GM21390 (cell line): ENCODE data around the gene CCDC50.
A peak's percentile ranks its signal among the peaks of the same experiment; 100 is the strongest.

Experiments
- ATAC-seq: cut with Tn5 transposase; IDR thresholded peaks from one replicate; pipeline ENCODE4 v1.9.1; 2021; ENCODE audit not compliant: unreplicated experiment

CCDC50 gene

DNA sequence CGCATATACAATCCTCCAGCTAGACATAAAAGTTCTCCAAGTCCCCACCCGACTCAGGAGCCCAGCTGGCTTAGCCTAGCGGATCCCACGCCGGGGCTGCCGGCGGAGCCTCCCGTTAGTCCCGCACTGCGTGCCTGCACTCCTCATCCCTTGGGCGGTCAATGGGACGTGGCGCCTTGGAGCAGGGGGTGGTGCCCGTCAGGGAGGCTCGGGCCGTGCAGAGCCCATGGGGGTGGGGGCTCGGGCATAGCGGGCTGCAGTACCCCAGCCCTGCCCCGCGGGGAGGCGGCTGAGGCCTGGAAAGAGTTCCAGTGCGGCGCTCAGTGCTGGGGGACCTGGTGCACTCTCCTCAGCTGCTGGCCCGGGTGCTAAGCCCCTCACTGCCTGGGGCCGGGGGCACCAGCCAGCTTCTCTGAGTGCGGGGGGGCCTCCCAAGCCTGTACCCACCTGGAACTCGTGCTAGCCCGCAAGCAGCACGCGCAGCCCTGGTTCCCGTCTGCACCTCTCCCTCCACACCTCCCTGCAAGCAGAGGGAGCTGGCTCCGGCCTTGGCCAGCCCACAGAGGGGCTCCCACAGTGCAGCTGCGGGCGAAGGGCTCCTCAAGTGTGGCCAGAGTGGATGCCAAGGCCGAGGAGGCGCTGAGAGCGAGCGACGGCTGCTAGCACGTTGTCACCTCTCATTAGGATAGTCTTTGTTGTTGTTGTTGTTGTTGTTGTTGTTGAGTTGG is 12.2 kb upstream of the CCDC50 start:
- no peak for ATAC-seq

DNA sequence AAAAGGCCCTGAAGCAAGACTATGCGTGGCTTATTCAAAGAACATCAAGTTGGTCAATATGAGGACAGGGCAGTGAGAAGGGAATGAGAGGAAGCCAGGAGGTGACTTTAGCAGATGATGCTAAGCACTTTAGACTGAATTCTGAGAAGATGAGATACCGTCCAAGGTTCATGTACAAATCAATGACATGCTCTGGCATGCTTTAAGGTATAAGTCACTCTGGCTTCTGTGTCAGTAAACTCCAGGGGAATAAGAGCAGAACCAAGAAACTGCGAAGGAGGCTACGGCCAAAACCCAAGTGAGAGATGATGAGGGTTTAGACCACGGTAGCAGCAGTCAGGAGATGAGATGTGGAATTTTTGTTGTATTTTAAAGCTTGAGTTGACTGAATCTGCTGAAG is 8.9 kb upstream of the CCDC50 start:
- no peak for ATAC-seq

DNA sequence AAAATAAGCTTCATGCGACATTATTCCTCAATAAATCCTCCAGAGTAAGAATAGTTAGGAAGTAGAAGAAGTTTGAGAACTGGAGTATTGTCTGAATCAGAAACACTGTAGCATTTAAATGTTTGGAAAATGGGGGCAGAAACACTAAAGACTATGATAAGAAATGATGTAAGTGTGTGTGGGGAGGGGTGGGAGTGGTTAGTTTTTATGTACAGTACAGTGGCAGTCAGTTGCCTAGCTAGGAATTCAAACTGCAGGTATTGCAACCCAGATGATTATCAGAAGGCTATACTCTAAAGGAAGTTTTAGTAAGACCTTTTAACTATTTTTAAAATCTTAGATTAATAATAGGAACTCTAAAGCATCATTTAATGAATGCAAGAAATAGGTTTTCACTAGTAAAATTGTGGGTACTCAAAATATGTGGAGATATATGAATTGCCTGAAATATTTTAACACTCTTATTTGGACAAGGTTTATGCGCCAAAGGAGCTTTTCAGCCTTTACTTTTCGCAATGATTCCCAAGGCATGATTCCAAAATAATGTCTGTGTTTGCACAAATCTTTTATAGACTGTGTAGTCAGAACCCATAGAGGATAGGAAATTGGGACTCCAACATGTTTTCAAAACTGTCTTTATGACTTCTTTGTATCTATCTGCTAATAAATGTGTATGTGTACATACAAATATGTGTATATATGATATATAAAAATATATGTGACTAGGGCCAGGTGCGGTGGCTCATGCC is 8.0 kb upstream of the CCDC50 start:
- no peak for ATAC-seq

DNA sequence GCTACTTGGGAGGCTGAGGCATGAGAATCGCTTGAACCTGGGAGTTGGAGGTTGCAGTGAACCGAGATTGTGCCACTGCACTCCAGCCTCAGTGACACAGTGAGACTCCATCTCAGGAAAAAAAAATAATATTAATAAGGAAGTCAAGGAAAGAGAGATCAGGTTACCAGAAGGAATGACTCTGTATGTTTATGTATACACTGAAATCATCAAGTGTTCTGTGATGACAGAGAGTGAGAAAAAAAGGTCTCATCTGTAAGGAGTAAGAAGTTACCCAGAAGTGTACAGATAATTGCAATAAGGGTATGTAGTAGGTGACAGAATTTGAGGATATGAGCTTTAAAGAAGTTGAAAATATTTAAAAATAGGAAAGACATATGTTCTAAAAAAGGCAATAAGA is 4.3 kb upstream of the CCDC50 start:
- no peak for ATAC-seq

DNA sequence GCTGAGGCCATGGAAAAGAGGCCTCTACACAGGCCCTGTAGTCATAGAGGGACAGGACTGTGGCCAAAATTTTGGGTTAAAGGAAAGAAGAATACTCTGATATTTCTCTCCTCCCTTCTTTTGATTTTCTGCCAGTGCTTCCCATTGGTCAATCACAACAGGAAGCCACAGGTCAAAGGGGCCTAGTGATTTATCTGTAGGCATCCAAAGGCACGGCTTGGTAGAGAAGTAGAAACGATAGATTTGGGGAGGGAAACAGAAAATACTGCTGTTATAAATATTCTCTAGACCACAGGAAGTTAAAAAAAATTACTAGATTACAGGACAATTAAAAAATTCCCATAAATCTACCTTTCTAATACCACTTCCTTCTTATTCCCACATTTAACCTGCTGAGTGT is 1.7 kb upstream of the CCDC50 start:
- ATAC-seq = no peak

DNA sequence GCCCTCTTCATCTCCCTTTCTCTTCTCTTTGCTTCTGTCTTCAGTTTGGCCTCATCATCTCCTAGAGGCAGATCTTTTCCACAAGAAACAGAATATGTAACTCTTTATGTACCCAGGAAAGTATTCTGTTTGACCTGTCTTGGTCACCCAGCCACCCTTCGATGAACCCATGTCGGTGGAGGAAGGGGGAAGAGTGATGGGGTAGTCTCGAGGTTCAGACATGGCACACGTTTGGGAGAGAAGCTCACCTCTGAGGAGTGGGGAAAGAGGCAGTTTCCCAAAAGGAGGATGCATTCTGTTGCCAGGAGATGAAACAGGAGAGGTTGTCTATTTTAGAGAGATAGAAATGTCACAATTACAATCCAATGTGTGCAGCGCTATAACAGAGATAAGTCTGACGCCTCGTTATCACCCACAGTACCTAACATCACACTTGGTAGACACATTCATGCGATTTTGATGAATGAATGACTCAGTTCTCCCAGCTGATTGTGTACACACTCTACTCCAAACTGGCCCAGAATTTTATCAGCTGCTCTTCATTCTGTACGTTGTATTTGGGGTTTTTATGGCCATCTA is 722 bp upstream of the CCDC50 start:
- ATAC-seq = no peak

DNA sequence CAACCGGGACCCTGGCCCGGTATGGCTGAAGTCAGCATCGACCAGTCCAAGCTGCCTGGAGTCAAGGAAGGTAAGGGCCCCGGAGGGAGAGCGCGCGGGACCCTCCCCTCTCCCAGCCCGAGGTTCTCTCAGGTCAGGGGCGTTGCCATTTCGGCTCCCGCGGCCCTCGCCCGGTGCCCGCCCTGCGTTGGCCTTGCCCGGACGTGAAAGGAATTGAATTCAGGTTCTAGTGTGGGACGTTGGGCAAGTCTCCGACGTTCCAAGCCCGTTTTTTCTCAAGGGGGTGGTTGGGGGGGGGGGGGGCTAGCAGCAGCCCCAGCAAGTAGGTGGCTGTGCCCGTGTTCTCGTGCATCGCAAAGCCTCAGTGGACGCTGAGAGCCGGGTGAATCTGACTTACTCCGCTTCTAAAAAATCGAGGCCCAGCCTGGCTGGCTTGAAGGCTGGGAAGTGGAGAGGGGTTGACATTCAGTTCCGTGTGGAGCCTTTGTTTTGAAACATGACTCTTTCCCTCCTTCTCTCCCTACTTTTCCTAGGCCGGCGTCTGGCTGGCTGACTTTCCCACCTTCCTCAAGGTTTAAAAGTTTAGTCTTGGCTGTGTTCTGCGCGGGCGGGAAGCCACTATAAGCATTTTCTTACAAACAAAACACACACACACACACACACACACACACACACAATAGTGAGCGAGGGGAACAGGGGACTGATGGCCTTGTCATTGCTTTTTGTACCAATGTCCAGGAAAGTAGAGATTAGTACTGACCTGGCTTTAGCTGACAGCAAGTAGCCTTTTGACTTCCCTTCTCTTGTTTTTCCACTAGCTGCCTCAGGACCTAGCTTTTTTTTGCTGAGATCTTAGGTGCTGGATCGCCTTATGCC is 698 bp downstream of the CCDC50 start, which contains the start of gene UTS2B:
TSS of gene UTS2B (minus strand) at position 873 of the 876 bp plus-strand sequence. CDS start 48,337 bp downstream, outside the sequence.
- ATAC-seq = peak; percentile 30

DNA sequence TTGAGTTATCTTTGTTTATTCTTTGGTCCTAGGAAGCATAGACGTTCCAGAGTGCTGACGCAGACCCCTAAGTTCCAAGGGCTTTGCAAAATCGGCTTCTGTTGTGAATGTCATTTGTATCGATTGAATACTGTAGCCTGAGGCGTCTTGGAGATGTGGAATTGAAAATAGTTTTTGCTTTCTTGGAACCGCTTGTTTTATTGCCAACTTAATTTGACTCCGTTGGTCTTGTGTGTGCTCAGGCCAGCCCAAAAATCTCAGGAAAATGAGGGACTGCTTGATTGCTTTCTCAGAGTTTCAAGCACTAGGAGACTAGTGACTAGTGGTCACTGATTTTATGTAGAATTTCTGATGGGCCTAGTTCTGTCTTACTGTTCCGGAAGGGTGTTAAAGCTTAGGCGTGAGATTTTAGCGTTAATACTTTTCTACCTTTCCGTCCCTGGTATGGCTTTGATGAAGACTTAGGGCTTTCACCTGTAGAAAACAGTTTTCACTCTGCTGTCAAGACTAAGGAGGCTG is 1.4 kb downstream of the CCDC50 start:
- no peak for ATAC-seq

DNA sequence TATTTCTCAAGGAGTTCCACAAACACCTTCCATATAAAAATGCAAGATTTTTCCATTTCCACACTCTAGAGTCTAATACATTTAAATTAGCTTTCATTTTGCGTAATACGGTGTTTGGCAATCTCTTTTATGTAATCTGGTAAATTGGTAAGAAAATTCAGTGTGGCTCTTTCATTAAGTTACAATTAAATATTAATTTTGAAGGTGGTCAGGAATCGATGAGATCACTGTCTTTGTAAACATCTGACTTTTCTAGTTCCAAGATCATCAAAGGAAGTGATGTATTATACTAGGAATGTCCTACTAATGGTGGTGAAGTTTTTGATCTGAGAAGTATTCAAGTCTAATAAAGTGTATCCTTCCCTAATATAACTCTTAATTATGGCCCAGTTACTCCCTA is 2.2 kb downstream of the CCDC50 start:
- no peak for ATAC-seq

DNA sequence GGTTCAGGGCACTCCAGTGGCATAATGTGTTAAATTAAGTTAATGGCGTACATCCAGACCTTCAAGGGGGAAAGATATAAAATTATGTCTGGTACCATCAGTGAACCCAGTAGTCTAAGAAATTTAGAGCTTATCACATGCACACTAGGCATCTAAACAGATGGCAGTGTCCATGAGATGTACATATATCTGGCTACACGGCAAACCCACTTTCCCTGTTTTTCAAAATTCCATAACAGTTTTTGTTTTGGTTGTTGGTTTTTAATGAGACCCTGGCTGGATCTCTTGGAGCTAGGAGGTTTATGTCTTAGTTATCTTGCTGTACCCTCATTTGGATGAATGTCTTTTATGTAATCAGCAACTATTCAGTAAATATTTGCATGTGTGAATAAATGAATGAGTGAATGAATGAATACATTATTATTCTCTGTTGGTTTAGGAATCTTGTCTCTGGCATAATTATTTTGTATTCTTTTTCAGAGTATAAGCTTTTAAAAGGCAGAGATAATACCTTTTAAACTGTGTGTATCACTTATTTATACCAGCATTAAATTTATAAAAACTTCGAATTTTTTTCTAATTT is 4.2 kb downstream of the CCDC50 start:
- no peak for ATAC-seq

DNA sequence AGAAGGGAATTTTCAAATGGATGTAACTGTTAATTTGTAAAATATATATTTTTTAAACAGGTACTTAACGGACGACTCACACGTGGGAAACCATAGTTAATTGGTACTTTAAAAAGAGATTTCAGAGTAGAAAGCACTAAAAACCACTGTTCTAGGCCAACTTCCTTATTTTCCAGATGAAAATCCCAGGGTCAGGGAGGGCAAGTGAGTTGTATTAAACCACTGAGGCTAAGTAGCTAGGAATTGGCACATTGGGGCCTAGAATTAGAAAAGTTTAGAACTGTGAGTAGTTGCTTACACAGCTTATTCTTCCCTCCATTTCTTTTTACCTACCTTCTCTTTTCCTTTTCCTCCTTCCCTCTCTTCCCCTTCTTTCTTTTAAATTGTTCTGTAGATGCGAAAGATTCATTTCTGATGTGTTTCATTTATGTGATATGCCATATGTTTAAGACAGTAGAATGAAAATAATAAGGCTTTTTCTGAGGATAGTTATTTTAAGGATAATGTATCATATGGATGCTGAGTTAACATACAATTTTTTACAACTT is 5.2 kb downstream of the CCDC50 start:
- no peak for ATAC-seq

DNA sequence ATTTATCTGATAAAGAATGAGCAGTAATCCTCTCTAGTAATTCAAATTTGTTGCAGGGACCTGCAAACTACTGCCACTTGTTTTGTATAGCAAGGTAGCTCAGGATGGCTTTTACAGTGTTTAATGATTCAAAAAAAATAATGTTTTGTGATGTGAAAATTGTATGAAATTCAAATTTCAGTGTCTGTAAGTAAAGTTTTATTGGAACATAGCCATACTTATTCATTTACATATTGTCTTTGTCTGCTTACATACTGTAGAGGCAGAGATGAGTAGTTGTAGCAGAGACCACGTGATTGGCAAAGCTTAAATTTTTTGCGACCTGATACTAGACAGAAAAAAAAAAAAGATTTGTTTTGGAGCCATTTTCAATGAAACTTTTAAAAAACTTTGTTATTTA is 7.6 kb downstream of the CCDC50 start:
- no peak for ATAC-seq

DNA sequence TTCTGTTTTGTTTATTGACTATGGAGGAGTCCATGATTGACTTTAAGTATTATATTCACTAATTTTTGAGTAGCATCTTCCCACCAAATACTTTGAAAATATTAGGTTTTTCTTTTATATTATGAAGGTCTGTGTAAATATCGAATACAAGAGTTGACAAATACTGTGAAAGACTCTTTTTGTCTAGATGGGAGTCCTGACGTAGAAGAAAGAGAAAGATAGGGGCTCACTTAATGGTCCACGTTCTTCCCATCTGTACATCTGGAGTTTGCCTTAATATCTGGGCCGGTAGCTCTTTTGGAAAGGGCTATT is 8.9 kb downstream of the CCDC50 start:
- no peak for ATAC-seq

DNA sequence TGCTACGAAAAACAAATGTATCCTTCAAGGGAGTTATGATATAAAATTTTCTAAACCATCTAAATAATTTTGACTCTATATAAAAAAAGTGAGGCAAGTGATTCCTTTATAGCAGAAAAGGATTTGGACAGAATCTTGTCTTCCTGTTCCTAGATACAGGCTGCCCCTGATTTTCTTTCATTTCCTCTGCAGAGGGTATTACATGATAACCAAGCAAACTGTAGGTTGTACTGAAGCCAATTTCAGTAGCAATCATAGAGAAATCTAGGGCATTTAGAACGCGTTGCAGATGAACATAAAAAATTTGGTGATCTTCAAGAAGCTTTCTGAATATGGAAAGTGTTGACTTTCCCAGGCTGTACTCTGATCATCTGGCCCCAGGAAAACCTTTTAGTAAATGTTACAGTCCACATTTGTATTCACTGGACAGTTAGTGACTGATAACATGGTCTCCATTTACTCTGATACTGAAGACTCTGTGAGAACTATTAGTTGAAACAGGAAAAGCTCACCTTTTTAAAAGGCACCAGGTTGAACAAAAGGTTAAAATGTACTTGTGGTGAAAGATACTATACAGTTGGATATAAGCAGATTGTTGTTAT is 10.2 kb downstream of the CCDC50 start:
- ATAC-seq = no peak

DNA sequence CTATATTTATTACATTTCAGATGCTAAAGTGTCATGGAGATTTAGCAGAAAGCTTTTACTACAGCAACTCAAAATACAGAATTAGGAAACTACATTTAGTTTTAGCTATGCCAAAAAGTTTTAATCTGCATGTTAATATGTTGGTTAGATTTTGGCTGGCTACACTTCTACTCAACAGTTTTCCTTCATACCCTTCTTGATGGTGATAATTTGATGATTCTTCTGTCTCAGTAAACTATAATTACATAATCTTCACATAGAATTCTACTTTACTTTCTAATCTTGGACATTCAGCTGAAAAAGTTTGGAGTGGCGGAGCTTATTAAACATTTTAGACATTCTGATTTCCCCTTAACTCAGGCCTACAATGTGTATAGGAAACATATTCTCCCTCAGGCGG is 11.2 kb downstream of the CCDC50 start:
- no peak for ATAC-seq

DNA sequence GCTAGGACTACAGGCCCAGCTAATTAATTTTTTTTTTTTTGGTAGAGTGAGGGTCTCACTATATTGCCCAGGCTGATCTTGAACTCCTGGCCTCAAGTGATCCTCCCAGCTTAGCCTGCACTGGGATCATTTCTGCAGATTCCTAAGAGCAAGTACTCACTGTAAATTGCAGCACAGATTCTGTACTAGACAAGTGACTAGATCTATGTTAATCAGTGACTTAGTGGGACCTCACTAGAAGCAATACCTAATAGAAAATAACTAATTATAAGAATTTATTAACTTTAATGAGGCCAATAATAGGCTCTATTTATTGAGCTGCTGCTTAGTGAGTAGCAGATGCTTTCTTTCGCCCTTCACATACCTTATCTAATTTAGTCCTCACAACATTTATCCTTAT is 11.8 kb downstream of the CCDC50 start:
- no peak for ATAC-seq

DNA sequence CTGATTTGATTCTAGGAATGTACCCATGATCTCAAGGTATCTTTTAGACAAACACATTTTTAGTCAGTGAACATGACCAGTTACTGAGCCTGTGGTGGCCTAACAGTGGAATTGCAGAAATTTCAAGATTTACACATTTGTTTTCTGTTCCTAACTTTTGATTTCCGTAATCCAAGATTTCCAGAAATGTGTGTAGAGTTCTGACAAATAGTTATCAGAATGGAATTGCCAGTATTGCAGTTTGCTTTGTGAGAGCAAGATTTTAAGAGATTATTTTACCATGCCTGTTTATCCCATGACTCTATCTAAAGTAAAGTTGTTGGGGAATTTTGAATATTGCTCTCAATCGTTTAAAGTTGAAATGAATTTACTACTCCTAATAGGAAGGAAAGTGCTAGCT is 12.8 kb downstream of the CCDC50 start:
- no peak for ATAC-seq

DNA sequence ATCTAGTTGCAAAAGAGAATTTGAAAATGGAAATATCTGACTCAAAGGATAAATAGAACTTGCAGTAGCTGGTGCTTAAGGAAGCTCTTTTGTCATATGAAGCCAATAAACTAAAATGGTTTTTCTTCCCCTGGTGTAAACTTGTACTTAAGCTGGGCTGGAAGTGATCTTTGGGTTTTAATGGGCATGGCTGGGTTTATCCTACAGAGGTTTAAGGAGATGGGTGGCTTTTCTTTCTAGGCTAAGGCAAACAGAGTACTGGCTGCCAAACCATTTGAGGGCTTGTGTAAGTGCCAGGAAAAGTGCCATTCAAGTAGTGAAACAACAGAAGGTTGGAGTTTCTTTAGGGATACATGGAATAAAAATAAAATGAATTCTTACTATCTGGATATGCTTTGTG is 13.2 kb downstream of the CCDC50 start:
- ATAC-seq = no peak

DNA sequence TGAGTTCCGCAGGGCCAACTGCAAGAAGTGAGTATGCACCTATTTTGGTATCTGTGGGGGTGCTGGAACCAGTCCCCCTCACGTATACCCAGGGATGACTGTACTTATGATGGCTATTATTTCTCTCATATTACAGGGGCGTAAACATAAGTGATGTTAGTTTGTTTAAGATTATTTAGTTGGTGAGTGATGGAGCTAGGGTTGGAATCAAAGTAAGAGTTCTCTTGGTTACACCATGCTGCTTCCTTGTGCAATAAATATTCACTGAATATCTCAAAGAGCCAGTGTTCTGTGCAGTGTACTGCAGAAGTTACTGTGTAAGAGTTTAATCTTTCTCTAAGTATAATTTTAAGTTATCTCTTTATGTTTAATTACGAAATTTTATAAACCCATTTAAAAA is 13.9 kb downstream of the CCDC50 start:
- ATAC-seq = no peak

DNA sequence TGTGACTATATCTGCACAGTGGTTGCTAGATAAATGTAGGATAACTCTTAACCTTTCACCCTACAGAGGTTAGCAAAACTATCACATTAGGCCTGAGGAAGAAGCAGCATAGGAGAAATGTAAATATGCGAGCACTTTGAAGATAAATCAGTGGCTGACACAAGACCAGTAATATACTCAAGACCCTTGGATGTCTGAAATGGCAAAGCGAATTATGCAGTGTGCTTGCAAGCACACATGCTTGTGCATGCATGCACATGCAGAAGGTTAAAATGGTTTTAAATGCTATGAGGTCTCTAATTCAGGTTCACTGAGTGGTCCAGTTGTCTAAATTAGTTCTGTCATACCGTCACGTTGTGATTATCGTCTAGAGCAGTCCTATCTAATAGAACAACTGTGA is 14.7 kb downstream of the CCDC50 start:
- no peak for ATAC-seq
